Hippocampal formation (tissue), 2 donors: Measurements from ENCODE around the gene PERM1.
"Not testable (repeated sequence)": the region's sequence is repeated elsewhere in the genome, so short reads cannot be mapped to it uniquely, and the experiment has no call there.

Source experiments
- DNase-seq, 2 donors: peaks; one replicate each; lab custom pipeline; 2025; lab: John Stamatoyannopoulos, UW

Gene PERM1

DNA sequence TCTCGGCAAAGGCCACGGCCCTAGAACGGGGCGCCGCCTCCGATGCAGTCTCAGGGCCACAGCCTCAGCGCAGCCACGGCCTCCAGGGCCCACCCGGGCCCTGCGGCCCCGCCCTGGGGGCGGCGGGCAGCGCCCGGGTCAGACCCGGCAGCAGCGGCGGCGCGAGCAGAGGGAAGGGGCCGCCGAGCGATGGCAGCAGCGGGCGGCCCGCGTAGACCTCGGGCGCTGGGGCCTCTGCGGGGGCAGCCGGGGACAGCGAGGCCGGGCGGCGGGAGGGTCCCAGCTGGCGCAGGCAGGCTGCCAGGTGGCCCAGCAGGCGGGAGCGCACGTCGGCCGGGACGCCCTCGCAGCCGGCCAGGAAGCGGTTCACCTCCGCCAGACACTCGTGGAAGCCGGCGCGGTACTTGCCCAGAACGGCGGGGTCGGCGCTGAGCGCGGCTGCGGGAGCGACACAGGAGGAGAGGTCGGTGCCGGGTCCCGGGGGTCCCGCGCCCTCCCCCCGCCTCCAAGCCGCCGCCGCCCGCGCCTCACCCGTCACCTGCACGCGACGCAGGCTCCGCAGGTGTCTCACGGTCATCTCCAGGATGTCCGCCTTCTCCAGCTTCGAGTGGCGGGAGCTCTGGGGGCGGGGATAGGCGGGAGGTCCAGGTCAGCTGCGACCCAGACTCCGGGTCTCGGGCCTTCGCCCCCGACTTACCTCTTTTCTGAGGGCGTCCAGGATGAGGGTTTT, 17.3 kb upstream of the PERM1 start:
- DNase-seq, result no peak

GRCh38 chr1:998745-998994, 16.8 kb upstream of the PERM1 start:
- DNase-seq, result no peak

DNA sequence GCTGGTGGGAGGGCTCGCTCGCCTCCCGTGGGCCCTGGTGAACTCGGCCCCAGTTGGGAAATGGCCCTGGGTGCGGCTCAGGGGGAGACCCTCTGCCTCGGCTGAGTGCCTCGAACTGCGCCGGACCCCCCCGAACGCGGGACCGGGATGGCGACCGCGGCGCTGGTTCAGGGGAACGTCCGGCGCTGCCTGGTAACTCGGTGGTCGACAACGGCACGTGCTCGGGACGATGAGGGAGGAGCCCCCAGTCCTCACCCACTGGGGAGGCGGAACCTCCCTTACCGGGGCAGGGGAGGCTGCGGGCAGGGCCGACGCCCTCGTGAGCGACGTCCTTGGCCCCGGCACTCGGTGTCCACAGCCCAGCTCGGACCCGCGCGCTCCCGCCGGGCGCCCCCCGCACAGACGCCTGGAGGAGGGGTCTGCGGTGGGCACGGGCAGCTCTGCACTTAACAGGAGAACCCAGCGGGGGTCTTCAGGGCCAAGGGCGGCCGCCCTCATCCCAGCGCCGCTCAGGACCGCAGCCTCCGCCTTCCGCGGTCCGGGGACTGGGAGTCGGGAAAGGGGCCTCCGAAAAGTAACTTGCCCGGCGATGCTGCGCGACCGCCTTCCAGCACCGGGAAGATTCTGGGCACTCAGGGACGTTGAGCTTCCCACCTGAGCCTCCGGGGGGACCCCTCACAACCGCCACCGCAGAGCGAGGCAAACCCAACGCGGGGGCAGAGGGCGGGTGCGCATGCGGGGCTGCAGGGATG, 16.3 kb upstream of the PERM1 start:
- no peak for DNase-seq

GRCh38 chr1:997713-997992, 15.8 kb upstream of the PERM1 start:
- DNase-seq, result no peak

- DNase-seq, result no peak
Observed at GRCh38 chr1:996851-997712, 15.2 kb upstream of the PERM1 start.

- no peak for DNase-seq
Observed at GRCh38 chr1:995665-996633, 14.1 kb upstream of the PERM1 start.

GRCh38 chr1:994546-994945, 12.7 kb upstream of the PERM1 start:
- DNase-seq, result not testable (repeated sequence)

- no peak for DNase-seq
Observed at GRCh38 chr1:993379-993995, 11.6 kb upstream of the PERM1 start.

- no peak for DNase-seq
Observed at GRCh38 chr1:992362-992761, 10.5 kb upstream of the PERM1 start.

DNA sequence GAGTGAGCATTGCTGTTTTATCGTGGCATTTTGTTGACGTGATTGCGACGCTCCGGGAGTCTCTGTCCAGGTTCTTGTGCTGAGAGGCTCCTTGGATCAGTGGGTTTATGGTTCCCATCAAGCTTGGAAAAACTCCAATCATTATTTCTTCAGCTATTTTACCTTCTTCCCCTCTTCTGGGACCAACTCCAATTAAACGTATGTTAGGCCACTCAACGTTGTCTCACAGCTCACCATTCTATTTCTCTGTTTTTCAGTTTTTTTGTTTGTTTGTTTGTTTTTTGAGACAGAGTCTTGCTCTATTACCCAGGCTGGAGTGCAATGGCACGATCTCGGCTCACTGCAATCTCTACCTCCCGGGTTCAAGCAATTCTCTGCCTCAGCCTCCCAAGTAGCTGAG, 10.0 kb upstream of the PERM1 start:
- DNase-seq, result no peak

GRCh38 chr1:991275-991674, 9.4 kb upstream of the PERM1 start:
- not testable (repeated sequence) for DNase-seq

- not testable (repeated sequence) for DNase-seq
Observed at GRCh38 chr1:988061-988460, 6.2 kb upstream of the PERM1 start.

GRCh38 chr1:985126-985525, 3.2 kb upstream of the PERM1 start:
- no peak for DNase-seq

DNA sequence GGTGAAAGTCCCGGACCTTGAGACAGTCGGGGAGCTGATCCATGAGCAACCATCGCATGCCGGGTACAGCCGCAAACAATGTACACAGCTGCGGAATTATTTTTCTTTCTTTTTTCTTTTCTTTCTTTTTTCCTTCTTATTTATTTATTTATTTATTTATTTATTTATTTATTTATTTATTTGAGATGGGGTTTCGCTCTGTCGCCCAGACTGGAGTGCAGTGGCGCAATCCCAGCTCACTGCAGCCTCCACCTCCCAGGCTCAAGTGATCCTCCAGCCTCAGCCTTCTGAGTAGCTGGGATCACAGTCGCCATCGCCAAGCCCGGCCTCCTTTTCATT, 2.6 kb upstream of the PERM1 start:
- DNase-seq, result no peak

- no peak for DNase-seq
Observed at GRCh38 chr1:983798-984475, 2.0 kb upstream of the PERM1 start.

DNA sequence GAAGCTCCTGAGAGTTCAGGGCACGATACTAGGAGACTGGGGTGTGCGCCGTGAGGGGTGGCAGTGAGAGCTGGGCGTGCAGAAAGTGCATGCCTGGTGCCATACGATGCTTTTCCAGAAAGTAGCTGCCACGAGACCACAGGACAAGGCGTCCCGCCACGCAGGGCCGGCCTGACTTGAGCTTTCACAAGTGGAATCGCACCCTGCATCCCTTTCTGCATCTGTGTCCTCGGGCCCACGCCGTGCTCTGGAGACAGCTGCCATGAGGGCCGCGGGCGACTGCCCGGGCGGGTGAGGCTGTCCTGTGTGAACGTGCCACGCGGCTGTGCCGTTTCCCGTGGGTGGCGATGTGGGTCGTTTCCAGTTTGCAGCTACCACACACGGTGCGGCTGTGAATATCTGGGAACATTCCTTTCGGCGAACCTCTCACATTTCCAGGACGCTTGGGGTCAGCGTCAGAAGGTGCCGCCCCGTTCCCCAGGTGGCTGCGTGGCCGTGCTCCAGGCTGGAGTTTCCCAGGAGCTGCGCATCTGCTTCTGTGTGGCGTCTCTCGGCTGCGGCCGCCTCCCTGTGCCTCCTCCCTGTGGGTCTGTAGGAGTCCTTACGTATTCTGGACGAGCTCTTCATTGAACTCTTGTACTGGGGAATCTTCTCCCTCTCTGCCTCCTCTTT, 1.0 kb upstream of the PERM1 start:
- no peak for DNase-seq

- no peak for DNase-seq
Observed at GRCh38 chr1:981491-981954, 370 bp downstream of the PERM1 start.

GRCh38 chr1:980602-981395, 1.1 kb downstream of the PERM1 start:
- no peak for DNase-seq

GRCh38 chr1:980137-980571, 1.7 kb downstream of the PERM1 start:
- no peak for DNase-seq

DNA sequence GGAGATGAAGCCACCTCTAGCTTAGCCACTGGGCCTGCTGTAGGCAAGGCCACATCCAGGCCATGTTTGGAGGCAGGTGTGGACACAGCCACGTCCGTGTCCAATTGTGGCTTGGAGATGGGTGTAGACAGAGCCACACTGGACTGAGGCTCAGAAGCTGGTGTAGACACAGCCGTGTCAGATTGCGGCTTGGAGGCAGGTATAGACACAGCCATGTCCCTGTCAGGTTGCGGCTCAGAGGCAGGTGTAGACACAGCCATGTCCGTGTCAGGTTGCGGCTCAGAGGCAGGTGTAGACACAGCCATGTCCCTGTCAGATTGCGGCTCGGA, 2.2 kb downstream of the PERM1 start:
- no peak for DNase-seq
